Naive B cell (primary cell): ENCODE results near the gene TET3. TPM values are rescaled to one million over a fixed set of nuclear protein-coding genes. Genes with fewer than 3 reads are reported as not detected.
"Not testable (repeated sequence)": the region's sequence is repeated elsewhere in the genome, so short reads cannot be mapped to it uniquely, and the experiment has no call there.

Experiments used
- ATAC-seq, 2 donors: fragments of 150-1000 bp; cut with Tn5 transposase; 2 replicates each; pipeline ENCODE4 v1.10.0; 2021; ENCODE audit warnings: low read depth in 2 of 2, mild to moderate bottlenecking in 2 of 2, moderate library complexity in 2 of 2
- DNase-seq: peaks from one replicate; pipeline ENCODE4 v3.0.0; 2022
- H3K27ac Mint-ChIP-seq, 6 donors: one replicate each; pipeline ENCODE4 v1.8.0; 2020 to 2022; ENCODE audit warnings: mild to moderate bottlenecking in 6 of 6, mixed read lengths in 6 of 6, moderate library complexity in 5 of 6, inconsistent platforms in 2 of 6
- H3K27me3 Mint-ChIP-seq, 3 donors: one replicate each; pipeline ENCODE4 v1.8.0; 2021 to 2022; ENCODE audit warnings: mixed read lengths in 3 of 3, mild to moderate bottlenecking in 1 of 3
- H3K36me3 Mint-ChIP-seq, 2 donors: one replicate each; pipeline ENCODE4 v1.8.0; 2020 to 2022; ENCODE audit warnings: mixed read lengths in 2 of 2, inconsistent platforms in 1 of 2, mild to moderate bottlenecking in 1 of 2
- H3K4me1 Mint-ChIP-seq, 3 donors: one replicate each; pipeline ENCODE4 v1.8.0; 2020 to 2022; ENCODE audit warnings: mixed read lengths in 3 of 3, inconsistent platforms in 1 of 3, mild to moderate bottlenecking in 1 of 3, moderate library complexity in 1 of 3
- H3K4me3 Mint-ChIP-seq, 8 donors: one replicate each; pipeline ENCODE4 v1.8.0; 2020 to 2022; ENCODE audit warnings: mild to moderate bottlenecking in 8 of 8, mixed read lengths in 8 of 8, moderate library complexity in 8 of 8, inconsistent platforms in 2 of 8
- H3K9me3 Mint-ChIP-seq, 7 donors: one replicate each; pipeline ENCODE4 v1.8.0; 2020 to 2022; ENCODE audit warnings: mixed read lengths in 7 of 7, mild to moderate bottlenecking in 5 of 7, inconsistent platforms in 2 of 7, moderate library complexity in 1 of 7
- polyA plus RNA-seq, 6 donors: library from polyadenylated mRNA; unstranded; fragments of 300-500 nt; fragmentation: Illumina TruSeq; gene quantifications; one replicate each; pipeline ENCODE4 v1.2.3, GENCODE V29; 2021; ENCODE audit warnings: low read depth in 6 of 6

TET3 gene
- 1 to 10 TPM in 1 of 6 donors, under 1 TPM in 5; 0.03 to 1.2 (median 0.53) TPM for polyA plus RNA-seq

DNA sequence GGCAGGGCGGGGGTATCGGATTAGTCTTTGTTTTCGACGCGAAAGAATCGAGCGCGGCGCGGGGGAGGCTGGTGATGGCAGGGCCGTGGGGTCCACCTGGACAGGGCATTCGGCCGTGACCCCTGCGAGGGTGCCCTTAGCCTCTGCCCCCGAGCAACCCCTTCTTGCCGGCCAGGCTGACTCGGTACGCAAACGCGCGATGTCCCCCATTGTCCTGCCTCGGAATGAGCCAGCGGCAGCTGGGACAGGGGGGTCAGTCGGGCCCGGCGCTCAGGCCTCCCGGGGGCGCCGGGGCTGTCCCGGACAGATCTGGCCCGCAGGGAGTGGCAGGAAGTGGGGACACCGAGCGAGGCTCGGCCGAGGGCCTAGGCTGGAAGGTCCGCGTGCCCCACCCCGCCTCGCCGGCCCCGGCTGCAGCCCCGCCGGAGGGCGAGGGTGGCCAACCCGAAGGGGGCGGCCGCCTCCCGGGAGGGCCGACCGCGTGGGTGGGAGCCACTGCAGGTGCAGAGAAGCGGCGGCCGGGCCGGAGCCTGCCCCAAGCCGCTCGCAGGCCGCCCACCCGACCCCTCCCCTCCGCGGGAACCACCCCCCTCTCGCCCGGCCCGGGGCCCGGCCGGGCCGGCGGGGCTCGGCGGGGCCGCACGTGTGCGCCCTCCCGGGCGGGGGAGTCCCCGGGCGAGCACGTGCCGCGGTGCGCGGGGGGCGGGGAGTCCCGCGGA is at the start of gene TET3:
Gene TET3, plus strand, starts transcription at position 708 of the 719 bp plus-strand sequence. CDS start 1,494 bp downstream, outside the sequence.
- Mint-ChIP-seq H3K4me1 (peaks cover 65 to 79% (median 72%) of the 10 kb centered on the region in 3 donors), H3K27ac (peak within 1 kb of the TSS; percentile 18 to 96 (median 96)), H3K4me3 (peak within 1 kb of the TSS; percentile 82 to 94 (median 89)), H3K36me3 (peaks cover 3% of the 10 kb centered on the region in 2 donors), H3K27me3 (peaks cover 9 to 12% (median 12%) of the 10 kb centered on the region in 3 donors), H3K9me3 (no peaks in the 10 kb centered on the region)
- peak; percentile 61 to 65 for ATAC-seq
- DNase-seq, result peak; percentile 83

DNA sequence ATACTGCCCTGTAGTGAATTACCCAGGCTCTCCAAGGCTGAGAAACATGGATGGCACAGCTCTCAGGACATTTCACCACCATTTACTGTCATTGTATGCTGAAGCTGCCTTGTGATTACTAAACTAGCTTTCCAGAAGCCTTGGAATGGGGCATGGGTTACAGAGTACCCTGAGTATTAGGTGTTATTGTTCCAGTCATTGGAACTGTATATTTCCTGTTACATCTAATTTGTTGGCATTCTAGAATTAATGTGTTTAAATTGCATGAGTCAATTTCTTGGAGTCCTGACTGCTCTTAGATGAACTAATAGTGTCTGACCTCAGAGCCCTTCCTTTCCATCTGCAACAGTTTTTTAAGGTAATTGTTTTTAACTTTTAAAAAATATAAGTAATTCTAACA is 49.1 kb upstream of the TET3 start:
- Mint-ChIP-seq H3K36me3 (peaks cover 14 to 16% of the 10 kb centered on the region in 2 donors), H3K27me3 (no peaks in the 10 kb centered on the region), H3K27ac (peak overlapping the region in 2 of 6 donors; percentile 43 to 61), H3K9me3 (no peaks in the 10 kb centered on the region), H3K4me1 (peaks cover 45 to 76% (median 60%) of the 10 kb centered on the region in 3 donors), H3K4me3 (no peak overlapping the region)
- DNase-seq (no peak), ATAC-seq (no peak)

DNA sequence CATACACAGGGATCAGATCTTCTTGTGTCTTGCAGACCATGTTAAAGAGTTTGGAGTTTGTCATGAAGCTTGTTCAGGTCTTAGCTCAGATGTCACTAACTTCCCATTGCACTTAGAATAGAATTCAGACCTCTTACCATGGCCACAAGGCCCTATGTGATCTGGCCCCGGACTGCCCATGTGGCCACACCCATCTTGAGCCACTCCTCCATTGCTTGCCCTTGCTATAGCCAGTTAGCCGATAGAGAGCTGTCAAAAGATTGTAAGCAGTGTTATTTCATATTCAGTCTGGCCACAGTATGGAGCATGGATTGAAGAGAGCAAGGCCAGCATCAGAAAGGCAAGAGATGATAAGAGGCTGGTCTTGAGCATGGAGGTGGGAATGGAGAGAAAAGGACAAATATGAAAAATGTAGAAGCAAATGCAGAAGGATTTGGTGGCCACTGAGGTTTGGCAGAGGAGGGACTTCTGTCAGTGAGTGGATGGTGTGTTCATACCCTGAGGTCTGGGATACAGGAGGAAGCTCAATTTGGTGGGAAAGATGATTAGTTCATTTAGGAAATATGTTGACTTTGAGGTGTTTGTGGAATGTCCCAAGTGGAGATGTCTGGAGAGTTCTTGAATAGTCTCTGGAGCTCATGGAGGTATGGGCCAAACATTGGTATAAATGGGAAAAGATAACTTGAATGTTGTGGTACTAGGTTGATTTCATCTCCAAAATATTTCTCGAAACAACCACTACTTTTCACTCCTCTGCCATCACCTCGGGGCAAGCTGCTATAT is 47.4 kb upstream of the TET3 start:
- Mint-ChIP-seq H3K27ac (peak overlapping the region; percentile 5 to 86 (median 58)), H3K36me3 (peaks cover 4 to 6% of the 10 kb centered on the region in 2 donors), H3K9me3 (no peaks in the 10 kb centered on the region), H3K4me3 (no peak overlapping the region), H3K4me1 (peaks cover 35 to 65% (median 51%) of the 10 kb centered on the region in 3 donors), H3K27me3 (no peaks in the 10 kb centered on the region)
- DNase-seq (no peak), ATAC-seq (no peak)

DNA sequence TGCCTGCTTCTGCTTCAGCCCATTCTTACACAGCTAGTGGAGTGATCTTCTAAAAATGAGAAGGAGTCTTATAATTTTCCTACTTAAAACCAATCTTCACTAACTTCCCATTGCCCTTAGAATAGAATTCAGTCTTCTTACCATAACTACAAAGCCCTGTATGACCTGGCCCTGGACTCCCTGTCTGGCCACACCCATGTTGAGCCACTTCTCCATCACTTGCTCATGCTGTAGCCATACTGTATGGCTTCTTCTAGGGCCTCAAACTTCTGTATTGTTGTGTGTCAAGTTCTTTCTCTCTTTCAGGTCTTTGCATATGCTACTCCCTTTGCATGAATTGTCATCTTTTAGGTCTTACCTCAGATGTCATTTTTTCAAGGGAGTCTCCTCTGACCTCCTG is 46.8 kb upstream of the TET3 start:
- no peak overlapping the region for H3K4me3 Mint-ChIP-seq
- H3K9me3 Mint-ChIP-seq, result no peaks in the 10 kb centered on the region
- H3K36me3 Mint-ChIP-seq, result peaks cover 3 to 6% of the 10 kb centered on the region in 2 donors
- ATAC-seq, result no peak
- peaks cover 36 to 64% (median 49%) of the 10 kb centered on the region in 3 donors for H3K4me1 Mint-ChIP-seq
- H3K27me3 Mint-ChIP-seq, result no peaks in the 10 kb centered on the region
- H3K27ac Mint-ChIP-seq, result peak overlapping the region in 1 of 6 donors; percentile 8
- DNase-seq, result no peak

GRCh38 chr2:73938718-73939352 is 45.9 kb upstream of the TET3 start:
- Mint-ChIP-seq H3K4me3 (no peak overlapping the region), H3K27ac (peak overlapping the region in 1 of 6 donors; percentile 66), H3K27me3 (no peaks in the 10 kb centered on the region), H3K36me3 (peaks cover 0 to 3% of the 10 kb centered on the region in 2 donors), H3K4me1 (peaks cover 30 to 62% (median 42%) of the 10 kb centered on the region in 3 donors), H3K9me3 (no peaks in the 10 kb centered on the region)
- DNase-seq (no peak), ATAC-seq (no peak)

- H3K4me3 Mint-ChIP-seq, result no peak overlapping the region
- H3K4me1 Mint-ChIP-seq, result peaks cover 31 to 59% (median 43%) of the 10 kb centered on the region in 3 donors
- H3K9me3 Mint-ChIP-seq, result no peaks in the 10 kb centered on the region
- H3K27ac Mint-ChIP-seq, result peak overlapping the region in 1 of 6 donors; percentile 64
- H3K27me3 Mint-ChIP-seq, result no peaks in the 10 kb centered on the region
- peaks cover 0 to 3% of the 10 kb centered on the region in 2 donors for H3K36me3 Mint-ChIP-seq
- DNase-seq (no peak), ATAC-seq (peak; percentile 39 to 40)
These were observed 45.3 kb upstream of the TET3 start for GRCh38 chr2:73939419-73939818.

DNA sequence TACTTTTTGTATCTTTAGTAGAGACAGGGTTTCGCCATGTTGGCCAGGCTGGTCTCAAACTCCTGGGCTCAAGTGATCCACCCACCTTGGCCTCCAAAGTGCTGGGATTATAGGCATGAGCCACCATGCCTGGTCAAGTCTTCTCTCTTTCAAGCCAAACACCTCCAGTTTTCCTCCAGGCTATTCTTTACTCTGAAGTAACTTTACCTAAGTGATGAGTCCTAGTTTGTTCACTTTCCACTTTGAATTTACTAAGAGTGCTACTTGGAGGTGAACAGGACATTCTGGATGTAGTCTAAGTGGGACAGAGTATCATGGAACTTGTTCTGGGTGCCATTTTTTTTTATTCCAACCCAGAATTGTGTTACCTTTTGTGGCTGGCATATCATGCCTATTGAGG is 44.6 kb upstream of the TET3 start:
- H3K9me3 Mint-ChIP-seq, H3K4me3 Mint-ChIP-seq, ATAC-seq, DNase-seq, H3K27me3 Mint-ChIP-seq, H3K36me3 Mint-ChIP-seq: not testable (repeated sequence)
- peaks cover 37 to 61% (median 50%) of the 10 kb centered on the region in 3 donors for H3K4me1 Mint-ChIP-seq
- peak overlapping the region in 2 of 6 donors; percentile 64 to 88 for H3K27ac Mint-ChIP-seq

DNA sequence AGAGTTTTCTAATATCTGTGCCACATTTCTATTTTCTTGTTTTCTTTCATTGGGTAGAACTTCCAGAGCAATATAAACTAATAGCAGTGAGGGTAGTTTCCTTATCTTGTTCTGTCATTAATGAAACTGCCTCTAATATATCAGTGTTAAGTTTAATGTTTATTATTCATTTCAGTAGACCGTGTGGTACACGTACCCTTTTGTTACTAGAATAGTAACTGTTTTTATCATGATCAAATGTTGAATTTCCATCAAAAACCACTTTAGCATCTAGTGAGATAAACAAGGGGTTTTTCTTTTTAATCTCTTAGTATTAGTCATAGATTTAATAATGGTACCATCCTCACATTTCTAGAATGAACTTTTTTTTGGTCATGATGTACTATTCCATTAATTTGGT is 42.0 kb upstream of the TET3 start:
- Mint-ChIP-seq H3K36me3 (peaks cover 4 to 9% of the 10 kb centered on the region in 2 donors), H3K9me3 (no peaks in the 10 kb centered on the region), H3K4me1 (peaks cover 30 to 53% (median 42%) of the 10 kb centered on the region in 3 donors)

GRCh38 chr2:73944714-73945113 is 40.0 kb upstream of the TET3 start:
- no peaks in the 10 kb centered on the region for H3K27me3 Mint-ChIP-seq
- H3K36me3 Mint-ChIP-seq, result peaks cover 4 to 9% of the 10 kb centered on the region in 2 donors
- peaks cover 35 to 53% (median 49%) of the 10 kb centered on the region in 3 donors for H3K4me1 Mint-ChIP-seq
- peak overlapping the region in 4 of 6 donors; percentile 20 to 73 (median 41) for H3K27ac Mint-ChIP-seq
- no peak for DNase-seq
- no peak for ATAC-seq
- no peaks in the 10 kb centered on the region for H3K9me3 Mint-ChIP-seq
- no peak overlapping the region for H3K4me3 Mint-ChIP-seq

More for the DNA sequence above, 42.0 kb upstream of the TET3 start:
- no peaks in the 10 kb centered on the region for H3K27me3 Mint-ChIP-seq
- no peak overlapping the region for H3K4me3 Mint-ChIP-seq
- DNase-seq, result no peak
- no peak overlapping the region for H3K27ac Mint-ChIP-seq
- no peak for ATAC-seq

- Mint-ChIP-seq H3K4me1 (peaks cover 33 to 53% (median 44%) of the 10 kb centered on the region in 3 donors), H3K9me3 (no peaks in the 10 kb centered on the region)
These were observed 38.5 kb upstream of the TET3 start for GRCh38 chr2:73946215-73946614.

DNA sequence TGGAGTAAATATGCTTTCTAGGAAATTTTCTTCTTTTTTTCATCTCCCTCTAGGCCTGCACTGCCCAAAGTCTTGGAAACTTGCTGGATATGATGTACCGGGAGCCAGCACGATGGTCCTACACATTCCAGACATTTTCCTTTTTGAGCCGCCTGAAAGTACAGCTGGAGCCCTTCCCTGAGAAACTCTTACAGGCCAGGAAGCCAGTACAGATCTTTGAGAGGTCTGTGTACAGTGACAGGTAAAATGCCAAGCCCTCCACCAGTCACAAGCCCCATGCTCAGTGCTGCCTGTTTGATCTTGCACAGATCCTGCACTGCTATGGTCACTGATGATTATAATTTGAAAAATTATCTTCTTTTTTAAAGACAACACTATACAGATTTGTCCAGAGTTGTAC is 38.0 kb upstream of the TET3 start:
- Mint-ChIP-seq H3K27ac (peak overlapping the region in 5 of 6 donors; percentile 6 to 82 (median 41)), H3K4me3 (no peak overlapping the region), H3K4me1 (peaks cover 37 to 53% (median 45%) of the 10 kb centered on the region in 3 donors), H3K9me3 (no peaks in the 10 kb centered on the region), H3K27me3 (no peaks in the 10 kb centered on the region), H3K36me3 (peaks cover 15 to 21% of the 10 kb centered on the region in 2 donors)
- DNase-seq (no peak), ATAC-seq (no peak)

More at GRCh38 chr2:73946215-73946614, 38.5 kb upstream of the TET3 start:
- Mint-ChIP-seq H3K36me3 (peaks cover 10 to 17% of the 10 kb centered on the region in 2 donors), H3K27me3 (no peaks in the 10 kb centered on the region), H3K4me3 (no peak overlapping the region), H3K27ac (peak overlapping the region in 4 of 6 donors; percentile 9 to 82 (median 38))
- ATAC-seq (no peak), DNase-seq (no peak)

- Mint-ChIP-seq H3K4me1 (peaks cover 41 to 57% (median 43%) of the 10 kb centered on the region in 3 donors), H3K36me3 (peaks cover 21 to 30% of the 10 kb centered on the region in 2 donors), H3K27ac (peak overlapping the region; percentile 12 to 89 (median 70))
These were observed 37.2 kb upstream of the TET3 start for GRCh38 chr2:73947412-73948018.

More at GRCh38 chr2:73947412-73948018, 37.2 kb upstream of the TET3 start:
- Mint-ChIP-seq H3K27me3 (no peaks in the 10 kb centered on the region), H3K9me3 (no peaks in the 10 kb centered on the region), H3K4me3 (peak overlapping the region in 1 of 8 donors; percentile 40)
- DNase-seq (no peak), ATAC-seq (no peak)
